Measurements from ENCODE around the gene EFNA1. TPM values are rescaled to one million over a fixed set of nuclear protein-coding genes. Genes with fewer than 3 reads are reported as not detected.

The EFNA1 gene
- total RNA-seq, 6 experiments from 2014 or later = 87.5 to 419 (median 196) TPM

- TF ChIP-seq CTCF (IDR thresholded peaks at IDR 0.05) (peak in 1 of 4 donors; percentile 11), POLR2A (IDR thresholded peaks at IDR 0.05) (no peak)
- DNase-seq (peak; percentile 68 to 71 (median 68)), ATAC-seq (peak in 3 of 4 donors; percentile 0 to 1 (median 1))
- H3K4me1 ChIP-seq = peaks cover 0 to 24% (median 8%) of the 10 kb centered on the region in 4 donors
- H3K27ac ChIP-seq = peak overlapping the region; percentile 97 to 100 (median 99)
- H3K9me3 ChIP-seq = no peaks in the 10 kb centered on the region
- peaks cover 0 to 17% (median 5%) of the 10 kb centered on the region in 4 donors for H3K36me3 ChIP-seq
- intact Hi-C loops (cut with DNase I) = no loop called here
- H3K4me3 ChIP-seq = peak overlapping the region in 2 of 3 donors; percentile 84 to 96
- no peaks in the 10 kb centered on the region for H3K27me3 ChIP-seq
- WGBS (ENCODE audit: insufficient coverage, low coverage, low lambda C conversion rate, missing lambda C conversion rate) = no CpG with 5 or more reads among the region's 11 CpGs
Measured at GRCh38 chr1:155125511-155125945, 2.1 kb upstream of the EFNA1 start.

- ATAC-seq (peak; percentile 52 to 73 (median 63)), DNase-seq (peak; percentile 97 to 98 (median 98))
- peak; percentile 75 for TF ChIP-seq POLR2A (IDR thresholded peaks at IDR 0.05)
- TF ChIP-seq CTCF (IDR thresholded peaks at IDR 0.05) = no peak
- Histone ChIP-seq H3K9me3 (no peaks in the 10 kb centered on the region), H3K4me1 (peaks cover 0 to 27% (median 8%) of the 10 kb centered on the region in 4 donors), H3K27me3 (no peaks in the 10 kb centered on the region), H3K4me3 (peak overlapping the region; percentile 84 to 96 (median 95)), H3K27ac (peak overlapping the region; percentile 97 to 100 (median 99)), H3K36me3 (peaks cover 0 to 22% (median 8%) of the 10 kb centered on the region in 4 donors)
- intact Hi-C loops (cut with DNase I) = loop anchor here in 1 of 2 donors (2.0 kb wide), 1 partner anchor 21 kb away; no protein-coding TSS in a partner anchor
- 23% methylated on average over 12 of the region's 53 CpGs for WGBS (ENCODE audit: insufficient coverage, low coverage, low lambda C conversion rate, missing lambda C conversion rate)
Measured at GRCh38 chr1:155125946-155126555, 1.6 kb upstream of the EFNA1 start.

- H3K4me1 ChIP-seq = peaks cover 0 to 32% (median 10%) of the 10 kb centered on the region in 4 donors
- intact Hi-C loops (cut with DNase I) = loop anchor here in 1 of 2 donors (2.0 kb wide), 1 partner anchor 22 kb away; no protein-coding TSS in a partner anchor
- WGBS (ENCODE audit: insufficient coverage, low coverage, low lambda C conversion rate, missing lambda C conversion rate) = under 1% methylated on average over 17 of the region's 32 CpGs
- peak overlapping the region; percentile 97 to 100 (median 99) for H3K27ac ChIP-seq
- H3K4me3 ChIP-seq = peak overlapping the region; percentile 84 to 96 (median 95)
- ATAC-seq (peak; percentile 19 to 58 (median 35)), DNase-seq (peak; percentile 79 to 89 (median 80))
- no peaks in the 10 kb centered on the region for H3K27me3 ChIP-seq
- H3K36me3 ChIP-seq = peaks cover 0 to 28% (median 11%) of the 10 kb centered on the region in 4 donors
- TF ChIP-seq CTCF (IDR thresholded peaks at IDR 0.05) (no peak), POLR2A (IDR thresholded peaks at IDR 0.05) (no peak)
- H3K9me3 ChIP-seq = no peaks in the 10 kb centered on the region
Measured at GRCh38 chr1:155126556-155127104, 1.0 kb upstream of the EFNA1 start.

GRCh38 chr1:155127967-155128754 lies 485 bp downstream of the EFNA1 start:
- ATAC-seq (no peak), DNase-seq (no peak)
- H3K36me3 ChIP-seq = peaks cover 0 to 43% (median 19%) of the 10 kb centered on the region in 4 donors
- H3K9me3 ChIP-seq = no peaks in the 10 kb centered on the region
- H3K4me1 ChIP-seq = peaks cover 0 to 48% (median 14%) of the 10 kb centered on the region in 4 donors
- H3K4me3 ChIP-seq = peak overlapping the region; percentile 84 to 96 (median 95)
- TF ChIP-seq CTCF (IDR thresholded peaks at IDR 0.05) = no peak
- no peak for TF ChIP-seq POLR2A (IDR thresholded peaks at IDR 0.05)
- WGBS (ENCODE audit: insufficient coverage, low coverage, low lambda C conversion rate, missing lambda C conversion rate) = 2% methylated on average over 4 of the region's 17 CpGs
- peak overlapping the region; percentile 97 to 100 (median 99) for H3K27ac ChIP-seq
- intact Hi-C loops (cut with DNase I) = loop anchor here in 1 of 2 donors (2.0 kb wide), 1 partner anchor 23 kb away; no protein-coding TSS in a partner anchor
- no peaks in the 10 kb centered on the region for H3K27me3 ChIP-seq

Data from right lobe of liver (tissue), 6 donors.